GM04504 (cell line): ENCODE data around the gene THPO.
"Not testable (repeated sequence)": the region's sequence is repeated elsewhere in the genome, so short reads cannot be mapped to it uniquely, and the experiment has no call there.

Experiments used
- DNase-seq: peaks from one replicate; pipeline ENCODE4 v3.0.0-alpha.2; 2012; ENCODE audit warnings: low read depth

The THPO gene

DNA sequence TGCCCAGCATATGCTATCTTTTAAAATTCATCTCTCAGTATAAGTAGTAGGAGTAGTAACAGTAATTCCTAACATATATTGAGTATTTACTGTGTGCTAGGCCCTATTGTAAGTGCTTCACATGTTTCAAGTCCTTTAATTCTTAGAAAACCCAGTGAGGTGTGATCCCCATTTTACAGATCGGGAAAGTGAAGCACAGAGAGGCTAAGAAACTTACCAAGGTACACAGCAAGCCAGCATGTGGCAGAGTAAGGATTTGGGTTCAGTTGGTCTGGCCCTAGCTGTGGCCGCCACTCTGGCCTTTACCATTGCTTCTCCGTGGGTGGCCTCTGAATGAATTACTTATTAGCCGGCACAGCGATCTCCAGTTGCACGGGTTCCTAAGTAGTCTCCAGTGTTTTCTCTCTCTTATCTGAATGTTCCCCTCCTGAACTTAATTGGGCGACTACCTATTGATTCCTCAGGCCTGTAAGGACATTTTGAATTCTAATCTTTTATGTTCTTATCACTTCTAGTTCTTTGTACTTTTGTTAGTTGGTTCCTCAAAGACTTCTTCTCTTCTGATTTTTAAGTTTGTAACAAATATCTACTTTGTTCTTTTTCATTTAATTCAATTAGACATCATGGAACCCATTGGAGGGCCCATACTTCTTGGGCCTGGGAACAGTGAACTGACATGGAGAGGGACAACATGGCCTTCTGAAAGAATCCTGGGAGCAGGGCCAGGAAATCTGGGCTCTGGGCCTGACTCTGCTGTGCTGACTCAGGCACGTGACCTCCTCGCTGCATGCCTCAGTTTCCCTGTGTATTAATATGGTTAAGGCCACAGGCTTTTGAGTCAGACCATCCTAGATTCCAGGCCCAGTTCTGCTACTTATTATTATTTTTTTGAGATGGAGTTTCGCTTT, 28.2 kb downstream of the THPO start:
- no peak for DNase-seq

DNA sequence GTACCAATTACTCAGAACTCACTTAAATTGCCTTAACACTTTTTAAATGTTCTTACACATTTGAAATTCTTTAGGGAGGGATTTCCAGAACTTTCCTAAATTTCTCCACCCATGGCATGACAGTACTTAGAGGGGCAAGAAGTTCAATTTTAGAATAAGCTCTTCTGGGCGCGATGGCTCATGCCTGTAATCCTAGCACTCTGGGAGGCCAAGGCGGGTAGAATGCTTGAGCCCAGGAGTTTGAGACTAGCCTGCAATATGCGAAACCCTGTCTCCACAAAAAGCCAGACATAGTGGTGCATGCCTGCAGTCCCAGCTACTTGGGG, 30.0 kb downstream of the THPO start:
- DNase-seq: no peak

DNA sequence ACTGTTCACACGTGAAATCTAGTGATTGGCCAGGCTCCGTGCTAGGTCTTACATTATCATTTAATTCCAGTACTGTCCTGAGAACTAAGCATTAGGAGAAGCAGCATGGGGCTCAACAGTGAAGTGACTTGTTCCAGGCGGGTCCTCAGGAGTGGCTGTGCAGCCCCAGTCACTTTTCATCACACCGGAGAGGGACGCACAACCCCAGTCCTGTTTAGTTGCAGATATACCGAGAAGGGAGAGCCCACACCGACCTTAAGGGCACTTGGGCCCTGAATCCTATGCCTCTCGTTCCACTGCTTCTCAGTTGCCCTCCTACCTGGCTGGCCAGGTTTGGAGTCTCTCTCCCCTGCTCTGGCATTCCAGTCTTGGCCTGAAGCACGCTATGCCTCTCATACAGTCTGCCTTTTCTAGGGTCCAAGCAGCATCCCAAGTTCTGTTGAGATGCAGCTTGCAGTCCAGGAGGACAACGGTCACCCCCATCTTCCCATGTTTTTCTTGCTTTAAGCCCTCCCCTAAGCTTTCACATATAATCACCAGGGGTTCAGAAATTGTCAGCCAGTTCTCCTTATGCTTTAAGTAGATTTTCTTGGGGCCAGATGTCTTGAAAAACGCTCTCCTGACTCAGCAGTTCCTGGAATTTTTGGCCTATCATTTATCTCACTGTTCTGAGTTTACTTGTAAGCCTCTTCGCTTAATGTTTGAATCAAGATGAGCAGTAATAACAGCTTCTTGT, 30.5 kb downstream of the THPO start:
- DNase-seq: no peak

DNA sequence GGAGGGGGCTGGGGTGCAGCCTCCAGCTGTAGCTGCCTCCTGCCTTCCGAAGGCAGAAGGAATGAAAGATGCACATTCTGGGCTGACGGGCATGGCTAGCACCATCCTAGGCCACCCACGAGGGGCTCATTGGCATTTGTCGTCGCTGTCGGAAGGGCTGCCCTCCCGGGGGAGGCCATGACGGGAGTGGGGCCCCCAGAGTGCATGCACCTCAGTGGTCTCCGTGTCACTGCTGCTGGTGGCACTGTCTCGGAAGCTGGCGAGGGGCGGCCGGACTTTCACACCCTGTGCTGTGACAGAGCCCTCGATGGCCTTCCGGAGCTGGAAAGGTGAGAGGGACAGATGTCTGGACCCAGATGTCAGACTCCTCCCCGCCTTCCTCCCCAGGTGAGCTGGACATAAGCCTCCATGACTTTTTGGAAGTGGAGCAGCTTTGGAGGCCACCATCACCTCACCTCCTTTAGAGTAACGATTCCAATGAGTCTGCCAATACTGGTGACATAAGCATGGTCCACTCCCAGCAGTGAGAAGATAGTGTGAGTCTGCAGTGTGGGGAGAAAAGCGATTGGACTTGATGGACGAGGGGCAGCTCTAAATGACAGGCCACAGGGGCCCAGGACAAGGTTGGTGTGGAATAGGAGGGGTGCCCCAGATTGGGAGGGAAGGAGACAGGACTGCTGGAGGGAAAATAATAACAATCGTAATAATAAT, 31.4 kb downstream of the THPO start:
- DNase-seq: no peak

DNA sequence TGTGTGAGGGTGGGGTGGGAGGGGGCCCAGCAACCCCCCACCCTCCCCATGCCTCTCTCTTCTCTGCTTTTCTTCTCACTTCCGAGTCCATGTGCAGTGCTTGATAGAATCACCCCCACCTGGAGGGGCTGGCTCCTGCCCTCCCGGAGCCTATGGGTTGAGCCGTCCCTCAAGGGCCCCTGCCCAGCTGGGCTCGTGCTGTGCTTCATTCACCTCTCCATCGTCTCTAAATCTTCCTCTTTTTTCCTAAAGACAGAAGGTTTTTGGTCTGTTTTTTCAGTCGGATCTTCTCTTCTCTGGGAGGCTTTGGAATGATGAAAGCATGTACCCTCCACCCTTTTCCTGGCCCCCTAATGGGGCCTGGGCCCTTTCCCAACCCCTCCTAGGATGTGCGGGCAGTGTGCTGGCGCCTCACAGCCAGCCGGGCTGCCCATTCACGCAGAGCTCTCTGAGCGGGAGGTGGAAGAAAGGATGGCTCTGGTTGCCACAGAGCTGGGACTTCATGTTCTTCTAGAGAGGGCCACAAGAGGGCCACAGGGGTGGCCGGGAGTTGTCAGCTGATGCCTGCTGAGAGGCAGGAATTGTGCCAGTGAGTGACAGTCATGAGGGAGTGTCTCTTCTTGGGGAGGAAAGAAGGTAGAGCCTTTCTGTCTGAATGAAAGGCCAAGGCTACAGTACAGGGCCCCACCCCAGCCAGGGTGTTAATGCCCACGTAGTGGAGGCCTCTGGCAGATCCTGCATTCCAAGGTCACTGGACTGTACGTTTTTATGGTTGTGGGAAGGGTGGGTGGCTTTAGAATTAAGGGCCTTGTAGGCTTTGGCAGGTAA, 32.5 kb downstream of the THPO start:
- DNase-seq: no peak

DNA sequence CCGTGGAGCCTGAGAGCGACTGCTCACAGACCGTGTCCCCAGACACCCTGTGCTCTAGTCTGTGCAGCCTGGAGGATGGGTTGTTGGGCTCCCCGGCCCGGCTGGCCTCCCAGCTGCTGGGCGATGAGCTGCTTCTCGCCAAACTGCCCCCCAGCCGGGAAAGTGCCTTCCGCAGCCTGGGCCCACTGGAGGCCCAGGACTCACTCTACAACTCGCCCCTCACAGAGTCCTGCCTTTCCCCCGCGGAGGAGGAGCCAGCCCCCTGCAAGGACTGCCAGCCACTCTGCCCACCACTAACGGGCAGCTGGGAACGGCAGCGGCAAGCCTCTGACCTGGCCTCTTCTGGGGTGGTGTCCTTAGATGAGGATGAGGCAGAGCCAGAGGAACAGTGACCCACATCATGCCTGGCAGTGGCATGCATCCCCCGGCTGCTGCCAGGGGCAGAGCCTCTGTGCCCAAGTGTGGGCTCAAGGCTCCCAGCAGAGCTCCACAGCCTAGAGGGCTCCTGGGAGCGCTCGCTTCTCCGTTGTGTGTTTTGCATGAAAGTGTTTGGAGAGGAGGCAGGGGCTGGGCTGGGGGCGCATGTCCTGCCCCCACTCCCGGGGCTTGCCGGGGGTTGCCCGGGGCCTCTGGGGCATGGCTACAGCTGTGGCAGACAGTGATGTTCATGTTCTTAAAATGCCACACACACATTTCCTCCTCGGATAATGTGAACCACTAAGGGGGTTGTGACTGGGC, 33.3 kb downstream of the THPO start:
- DNase-seq: no peak

DNA sequence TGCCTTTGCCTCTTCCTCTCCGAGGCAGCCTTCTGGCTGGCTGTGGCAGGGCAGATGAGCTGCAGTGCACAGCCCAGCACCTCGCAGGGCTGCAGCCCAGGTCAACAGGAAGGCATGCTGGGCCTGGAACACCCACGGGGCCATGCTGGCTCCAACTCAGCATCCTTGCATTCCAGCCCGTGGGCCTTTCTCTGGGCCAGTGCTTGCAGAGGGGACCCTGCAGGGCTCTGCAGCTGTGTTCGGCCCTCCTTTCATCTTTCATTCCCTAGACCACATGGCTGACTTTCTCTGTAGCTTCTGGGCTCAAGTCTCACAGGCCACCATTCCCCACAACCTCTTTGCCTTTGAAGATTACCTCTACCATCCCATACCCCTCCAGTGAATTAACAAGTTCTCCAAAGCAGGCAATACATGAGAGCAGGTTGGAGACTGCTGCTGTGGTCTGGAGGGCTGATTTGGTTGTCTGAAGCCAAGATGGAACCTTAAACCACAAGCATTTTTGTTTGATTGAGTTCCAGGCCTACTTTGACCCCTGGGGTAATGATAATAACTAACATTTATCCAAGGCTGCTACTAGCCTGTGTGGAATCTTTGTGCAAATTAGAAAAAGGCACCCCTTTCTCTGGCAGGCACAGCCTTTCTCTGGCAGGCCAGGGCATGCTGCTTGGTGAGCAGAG, 34.7 kb downstream of the THPO start:
- DNase-seq: no peak

DNA sequence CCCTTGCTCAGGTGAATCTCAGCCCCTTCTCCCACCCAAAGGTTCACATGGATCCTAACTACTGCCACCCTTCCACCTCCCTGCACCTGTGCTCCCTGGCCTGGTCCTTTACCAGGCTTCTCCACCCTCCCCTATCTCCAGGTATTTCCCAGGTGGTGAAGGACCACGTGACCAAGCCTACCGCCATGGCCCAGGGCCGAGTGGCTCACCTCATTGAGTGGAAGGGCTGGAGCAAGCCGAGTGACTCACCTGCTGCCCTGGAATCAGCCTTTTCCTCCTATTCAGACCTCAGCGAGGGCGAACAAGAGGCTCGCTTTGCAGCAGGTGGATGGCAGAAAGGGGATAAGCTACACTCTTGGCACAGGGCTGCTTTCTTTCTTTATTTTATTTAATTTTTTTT, 36.1 kb downstream of the THPO start:
- no peak for DNase-seq

DNA sequence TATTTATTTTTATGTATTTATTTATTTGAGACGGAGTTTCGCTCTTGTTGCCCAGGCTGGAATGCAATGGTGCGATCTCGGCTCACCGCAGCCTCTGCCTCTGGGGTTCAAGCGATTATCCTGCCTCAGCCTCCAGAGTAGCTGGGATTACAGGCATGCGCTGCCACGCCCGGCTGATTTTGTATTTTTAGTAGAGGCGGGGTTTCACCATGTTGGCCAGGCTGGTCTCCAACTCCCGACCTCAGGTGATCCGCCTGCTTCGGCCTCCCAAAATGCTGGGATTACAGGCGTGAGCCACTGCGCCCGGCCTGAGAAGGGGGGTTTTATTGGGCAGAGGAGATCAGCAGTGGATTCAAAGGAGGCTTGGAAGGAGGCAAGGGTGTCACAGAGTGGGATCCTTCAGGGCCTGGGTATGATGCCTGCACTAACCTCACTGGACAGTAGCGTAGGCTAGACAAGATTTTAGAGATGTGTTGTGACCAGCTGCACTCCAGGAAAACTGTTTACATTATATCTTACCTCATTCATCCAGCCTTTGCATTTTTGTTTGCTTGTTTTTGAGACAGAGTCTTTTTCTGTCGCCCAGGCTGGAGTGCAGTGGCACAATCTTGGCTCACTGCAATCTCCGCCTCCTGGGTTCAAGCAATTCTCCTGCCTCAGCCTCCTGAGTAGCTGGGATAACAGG, 38.4 kb downstream of the THPO start:
- DNase-seq: not testable (repeated sequence)

DNA sequence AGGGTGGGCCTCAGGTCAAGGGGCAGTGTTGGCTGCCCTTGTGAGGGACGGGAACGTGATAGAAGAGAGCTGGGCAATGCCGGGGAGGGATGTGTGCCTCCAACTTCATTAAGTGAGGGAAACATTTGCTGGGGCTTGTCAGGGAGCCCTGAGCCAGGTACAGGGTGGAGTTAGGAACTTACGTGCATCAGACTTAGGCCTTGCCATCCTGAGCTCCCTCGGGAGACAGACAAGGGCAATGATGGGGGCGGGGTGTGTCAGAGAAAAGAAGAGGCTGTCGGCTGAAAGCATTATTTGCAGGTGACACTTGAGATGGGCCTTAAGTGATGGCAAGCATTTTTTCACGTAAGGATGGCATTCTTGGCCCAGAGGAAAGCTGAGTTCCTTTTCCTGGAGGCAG, 39.0 kb downstream of the THPO start:
- DNase-seq: no peak

DNA sequence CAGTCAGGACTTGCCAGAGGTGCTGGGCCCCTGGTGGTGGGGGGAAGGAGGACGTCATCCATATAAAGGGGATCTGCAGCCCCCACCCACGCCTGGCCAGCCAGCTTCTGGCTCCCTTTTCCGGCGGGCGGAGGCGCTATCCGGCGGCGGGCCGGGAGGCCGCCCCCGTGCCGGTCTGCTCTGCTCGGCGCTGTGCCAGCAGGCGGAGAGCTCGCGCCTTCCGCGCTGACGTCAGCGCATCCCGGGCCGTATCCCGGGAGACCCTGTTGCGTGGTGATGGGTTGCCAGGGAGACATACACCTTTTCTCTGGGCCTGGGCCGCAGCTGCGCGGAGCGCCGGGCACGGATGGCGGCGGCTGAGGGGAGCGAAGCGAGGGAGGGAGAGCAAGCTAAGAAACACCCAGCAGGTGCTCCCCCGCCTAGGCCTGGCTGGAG, 39.5 kb downstream of the THPO start:
- DNase-seq: no peak

DNA sequence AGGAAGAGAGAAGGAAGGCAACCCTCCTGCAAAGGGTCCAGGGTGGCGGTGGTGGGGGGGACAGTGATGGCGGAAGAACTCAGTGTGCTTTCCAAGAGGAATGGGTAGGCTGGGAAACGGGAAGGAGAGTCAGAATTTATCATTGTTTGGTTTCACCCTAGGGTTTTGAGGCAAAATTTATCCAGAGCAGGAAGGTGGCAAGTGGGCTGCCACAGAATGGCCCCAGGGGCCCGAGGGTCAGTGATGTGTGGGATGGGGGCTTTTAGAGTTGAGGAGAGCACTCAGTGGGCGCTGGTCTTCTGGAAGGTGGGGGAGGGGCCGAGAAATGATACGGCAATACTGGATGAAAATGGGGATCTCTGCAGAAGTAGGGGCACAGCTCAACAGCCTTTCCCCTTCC, 40.0 kb downstream of the THPO start:
- DNase-seq: no peak

DNA sequence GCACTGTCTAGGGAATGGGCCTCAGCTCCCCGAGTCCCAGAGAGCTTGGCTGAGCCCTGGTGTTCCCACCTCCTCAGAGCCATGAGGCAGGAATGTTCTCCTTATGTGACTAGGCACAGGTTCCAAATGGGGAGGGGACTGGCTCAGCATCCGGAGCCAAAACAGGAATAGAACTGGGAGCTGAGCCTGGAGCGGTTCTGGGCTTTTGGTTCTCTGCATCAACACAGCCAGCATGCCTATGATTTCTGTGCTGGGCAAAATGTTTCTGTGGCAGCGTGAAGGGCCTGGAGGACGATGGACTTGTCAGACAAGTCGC, 40.6 kb downstream of the THPO start, which contains the start of gene FAM131A:
Gene FAM131A, plus strand, starts transcription at position 202 of the 316 bp plus-strand sequence. Its CDS starts 31 bp downstream, at position 233.
- no peak for DNase-seq

DNA sequence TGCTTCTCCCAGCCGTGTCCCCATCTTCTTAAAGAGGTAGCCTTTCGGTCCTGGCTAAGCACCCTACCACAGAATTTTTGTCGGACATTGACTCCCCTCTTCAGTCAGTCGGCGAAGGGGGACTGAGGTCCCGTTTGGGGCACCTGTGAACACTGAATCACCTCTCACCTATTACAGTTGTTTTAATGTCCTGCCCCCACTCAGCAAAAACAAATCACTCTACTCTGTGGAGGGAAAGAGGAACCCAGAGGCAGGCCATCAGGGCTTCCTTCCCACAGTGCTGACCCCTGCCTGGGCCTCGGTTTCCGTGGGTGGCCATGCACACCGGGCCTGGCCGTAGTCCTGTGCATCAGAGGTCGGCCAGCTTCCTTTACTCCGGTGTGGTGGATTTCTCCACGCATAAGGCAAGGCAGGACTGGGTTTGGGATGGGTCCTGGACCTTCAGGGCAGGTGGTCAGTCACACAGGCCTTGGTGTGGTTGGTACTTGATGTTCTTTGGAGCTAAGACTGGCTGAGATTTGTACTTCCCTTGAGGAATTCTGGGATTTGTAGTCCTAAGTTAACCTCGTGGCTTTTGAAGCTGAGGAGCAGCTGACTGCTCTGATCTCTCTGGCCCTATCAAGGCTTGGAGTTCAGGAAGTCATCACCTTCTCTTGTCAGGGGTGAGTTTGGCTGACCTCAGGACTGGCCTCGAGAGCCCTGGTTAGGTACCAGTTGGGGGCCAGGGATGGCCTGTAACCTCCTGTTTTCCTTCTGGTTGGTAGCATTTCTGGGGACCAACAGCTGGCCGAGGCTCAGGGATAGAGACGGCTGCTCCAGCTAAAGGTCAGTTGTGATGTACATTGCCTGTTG, 41.2 kb downstream of the THPO start:
- DNase-seq: no peak

DNA sequence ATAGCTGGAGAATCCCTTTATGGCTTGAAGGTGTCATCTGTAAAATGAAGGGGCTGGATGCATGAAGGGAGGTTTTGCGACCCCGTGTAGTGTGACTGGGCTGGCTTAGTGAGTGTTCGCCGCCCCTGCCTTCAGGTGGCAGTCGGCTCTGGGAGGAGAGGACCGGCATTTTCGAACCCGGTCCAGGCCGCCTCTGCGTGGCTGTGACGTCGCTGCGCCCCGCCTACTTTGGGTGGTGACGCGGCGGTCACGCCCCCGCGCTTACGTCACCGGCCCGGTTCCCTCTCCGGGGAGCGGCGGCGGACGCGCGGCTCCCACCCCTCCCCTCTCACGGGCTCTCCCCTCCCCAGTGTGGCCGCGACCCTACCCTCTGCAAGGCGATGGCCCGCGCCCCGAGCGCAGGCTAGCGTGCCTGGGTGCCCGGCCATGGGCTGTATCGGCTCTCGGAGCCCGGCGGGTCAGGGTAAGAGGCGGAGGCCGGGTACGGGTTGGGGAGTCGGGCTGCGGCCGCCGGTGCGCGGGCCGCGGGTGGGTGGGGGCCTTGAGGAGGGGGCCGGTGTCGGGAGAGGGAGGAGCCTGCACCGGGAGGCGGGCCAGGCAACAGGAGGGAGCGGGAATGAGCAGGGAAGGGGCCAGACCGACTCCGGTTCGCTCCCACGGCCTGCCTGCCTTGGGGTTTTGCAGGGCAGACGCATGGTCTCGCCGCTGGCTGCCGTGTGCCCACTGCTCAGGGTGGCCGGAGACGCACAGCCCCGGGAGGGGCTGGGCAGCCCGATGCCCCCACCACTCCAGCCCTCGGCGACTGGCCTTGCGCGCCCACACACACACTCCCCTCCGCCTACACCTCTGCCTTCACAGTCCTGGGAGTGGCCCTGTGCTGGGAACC, 42.1 kb downstream of the THPO start:
- DNase-seq: no peak

DNA sequence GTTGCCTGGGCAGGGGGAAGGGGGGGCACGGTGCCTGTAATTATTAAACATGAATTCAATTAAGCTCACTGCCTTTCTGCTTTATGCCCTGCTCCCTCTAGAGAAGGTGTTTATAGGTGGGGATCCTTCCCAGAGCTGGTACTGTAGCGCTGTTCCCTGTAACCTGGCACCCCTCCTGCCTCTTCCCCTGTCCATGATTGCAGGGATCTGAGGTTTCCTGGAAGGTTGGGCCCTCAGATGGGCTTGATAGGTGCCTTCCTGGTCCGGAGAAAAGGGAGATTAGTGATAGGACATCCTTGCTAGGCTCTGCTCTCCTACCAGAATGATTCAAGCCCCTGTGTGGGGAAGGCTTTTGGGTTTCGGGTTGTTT, 42.7 kb downstream of the THPO start:
- no peak for DNase-seq

DNA sequence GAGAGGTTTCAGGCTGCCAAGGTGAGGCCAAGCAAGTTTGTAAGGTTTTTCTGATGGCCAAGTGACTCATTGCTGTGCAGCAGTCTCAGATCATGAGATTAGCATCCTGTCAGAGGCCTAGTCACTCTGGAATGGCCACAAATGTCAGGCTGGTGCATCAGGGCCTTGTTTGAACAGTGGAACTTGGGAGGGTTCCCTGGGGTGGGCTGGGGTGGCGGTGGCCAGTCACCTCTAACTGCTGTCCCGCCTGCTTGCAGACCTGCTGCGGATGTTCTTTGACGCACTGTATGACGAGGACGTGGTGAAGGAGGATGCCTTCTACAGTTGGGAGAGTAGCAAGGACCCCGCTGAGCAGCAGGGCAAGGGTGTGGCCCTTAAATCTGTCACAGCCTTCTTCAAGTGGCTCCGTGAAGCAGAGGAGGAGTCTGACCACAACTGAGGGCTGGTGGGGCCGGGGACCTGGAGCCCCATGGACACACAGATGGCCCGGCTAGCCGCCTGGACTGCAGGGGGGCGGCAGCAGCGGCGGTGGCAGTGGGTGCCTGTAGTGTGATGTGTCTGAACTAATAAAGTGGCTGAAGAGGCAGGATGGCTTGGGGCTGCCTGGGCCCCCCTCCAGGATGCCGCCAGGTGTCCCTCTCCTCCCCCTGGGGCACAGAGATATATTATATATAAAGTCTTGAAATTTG, 43.4 kb downstream of the THPO start:
- DNase-seq: no peak

DNA sequence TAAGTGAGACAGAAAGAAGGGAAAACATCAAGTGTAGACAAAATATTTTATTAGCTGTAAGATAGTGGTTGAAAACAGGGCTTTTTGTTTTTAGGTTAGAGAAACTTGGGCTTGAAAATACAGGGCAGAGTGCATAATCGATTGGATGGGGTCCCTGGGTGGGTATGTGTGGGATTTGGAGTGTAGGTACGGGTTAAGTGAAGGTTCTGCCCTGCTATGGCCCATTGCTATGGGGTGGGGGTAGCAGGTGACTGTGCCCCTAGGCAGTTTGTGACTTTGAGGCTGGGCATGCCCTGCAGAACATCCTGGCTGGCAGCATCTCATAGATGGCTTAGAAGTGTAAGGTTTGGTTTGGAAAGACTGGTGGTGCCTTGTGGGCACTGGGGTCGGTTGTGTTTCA, 44.3 kb downstream of the THPO start:
- no peak for DNase-seq
